ENCODE measurements around the gene SELENOI. TPM values are rescaled to one million over a fixed set of nuclear protein-coding genes. Genes with fewer than 3 reads are reported as not detected.

Gene SELENOI
- total RNA-seq, 1 donor, result 14.6 TPM

- no peak overlapping the region for H3K4me3 ChIP-seq (ENCODE audit: low read depth, low read length)
- no peak for DNase-seq (ENCODE audit: low read depth)
- TF ChIP-seq, protein P1, sequence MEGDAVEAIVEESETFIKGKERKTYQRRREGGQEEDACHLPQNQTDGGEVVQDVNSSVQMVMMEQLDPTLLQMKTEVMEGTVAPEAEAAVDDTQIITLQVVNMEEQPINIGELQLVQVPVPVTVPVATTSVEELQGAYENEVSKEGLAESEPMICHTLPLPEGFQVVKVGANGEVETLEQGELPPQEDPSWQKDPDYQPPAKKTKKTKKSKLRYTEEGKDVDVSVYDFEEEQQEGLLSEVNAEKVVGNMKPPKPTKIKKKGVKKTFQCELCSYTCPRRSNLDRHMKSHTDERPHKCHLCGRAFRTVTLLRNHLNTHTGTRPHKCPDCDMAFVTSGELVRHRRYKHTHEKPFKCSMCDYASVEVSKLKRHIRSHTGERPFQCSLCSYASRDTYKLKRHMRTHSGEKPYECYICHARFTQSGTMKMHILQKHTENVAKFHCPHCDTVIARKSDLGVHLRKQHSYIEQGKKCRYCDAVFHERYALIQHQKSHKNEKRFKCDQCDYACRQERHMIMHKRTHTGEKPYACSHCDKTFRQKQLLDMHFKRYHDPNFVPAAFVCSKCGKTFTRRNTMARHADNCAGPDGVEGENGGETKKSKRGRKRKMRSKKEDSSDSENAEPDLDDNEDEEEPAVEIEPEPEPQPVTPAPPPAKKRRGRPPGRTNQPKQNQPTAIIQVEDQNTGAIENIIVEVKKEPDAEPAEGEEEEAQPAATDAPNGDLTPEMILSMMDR (IDR thresholded peaks at IDR 0.05; ENCODE audit: insufficient read depth, low read length), result no peak
Measured at GRCh38 chr2:26409785-26410184, 63.8 kb downstream of the SELENOI start.

DNA sequence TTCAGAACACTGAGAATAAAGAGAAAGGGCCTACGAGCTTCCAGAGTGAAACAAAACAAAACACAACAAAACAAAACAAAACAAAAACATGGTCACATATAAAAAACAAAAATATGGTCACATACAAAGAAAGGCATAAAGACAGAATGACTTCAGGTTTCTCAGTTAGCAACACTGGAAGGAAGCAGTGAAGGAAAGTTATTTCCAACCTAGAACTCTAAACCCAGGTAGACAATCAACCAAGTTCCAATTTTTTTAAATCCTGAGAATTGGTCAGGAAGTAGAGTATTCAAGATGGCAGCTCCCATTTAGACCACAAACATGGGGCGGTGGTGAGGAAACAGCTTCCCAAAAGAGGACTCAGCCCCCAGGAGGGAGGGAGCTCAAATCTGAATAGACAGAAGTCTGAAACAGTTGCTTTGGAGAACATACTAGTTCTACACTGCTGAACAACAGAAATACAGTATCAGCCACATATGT, 64.9 kb downstream of the SELENOI start:
- TF ChIP-seq, protein P1 (IDR thresholded peaks at IDR 0.05; ENCODE audit: insufficient read depth, low read length), result no peak
- DNase-seq (ENCODE audit: low read depth), result no peak
- no peak overlapping the region for H3K4me3 ChIP-seq (ENCODE audit: low read depth, low read length)

- TF ChIP-seq, protein P1 (IDR thresholded peaks at IDR 0.05; ENCODE audit: insufficient read depth, low read length), result no peak
- H3K4me3 ChIP-seq (ENCODE audit: low read depth, low read length), result no peak overlapping the region
- no peak for DNase-seq (ENCODE audit: low read depth)
Measured at GRCh38 chr2:26411419-26411818, 65.5 kb downstream of the SELENOI start.

DNA sequence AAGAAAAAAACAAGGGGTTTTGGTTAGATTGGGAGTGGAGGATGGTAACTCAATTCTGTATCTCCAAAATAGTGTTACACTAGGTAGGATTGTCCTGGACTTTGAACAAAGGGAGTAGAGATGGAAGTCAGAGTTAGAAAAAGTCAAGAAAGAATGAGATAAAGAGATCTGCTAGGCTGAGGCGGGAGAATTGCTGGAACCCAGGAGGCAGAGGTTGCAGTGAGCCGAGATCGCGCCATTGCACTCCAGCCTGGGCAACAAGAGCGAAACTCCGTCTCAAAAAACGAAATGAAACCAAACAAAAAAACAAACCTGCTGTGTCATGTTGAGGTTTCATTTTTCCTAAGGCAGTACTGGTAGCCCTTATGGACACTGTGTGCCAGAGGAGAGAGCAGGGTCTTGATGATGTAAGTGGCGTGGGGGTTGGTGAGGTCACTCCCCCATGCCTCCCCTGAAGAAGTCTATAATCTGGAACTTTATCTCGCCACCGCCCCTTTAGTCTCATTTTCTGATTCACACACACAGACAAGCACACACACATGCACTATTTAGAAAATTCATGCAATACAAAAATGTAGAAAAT, 66.2 kb downstream of the SELENOI start:
- no peak overlapping the region for H3K4me3 ChIP-seq (ENCODE audit: low read depth, low read length)
- peak; percentile 14 for DNase-seq (ENCODE audit: low read depth)
- TF ChIP-seq, protein P1 (IDR thresholded peaks at IDR 0.05; ENCODE audit: insufficient read depth, low read length), result no peak

DNA sequence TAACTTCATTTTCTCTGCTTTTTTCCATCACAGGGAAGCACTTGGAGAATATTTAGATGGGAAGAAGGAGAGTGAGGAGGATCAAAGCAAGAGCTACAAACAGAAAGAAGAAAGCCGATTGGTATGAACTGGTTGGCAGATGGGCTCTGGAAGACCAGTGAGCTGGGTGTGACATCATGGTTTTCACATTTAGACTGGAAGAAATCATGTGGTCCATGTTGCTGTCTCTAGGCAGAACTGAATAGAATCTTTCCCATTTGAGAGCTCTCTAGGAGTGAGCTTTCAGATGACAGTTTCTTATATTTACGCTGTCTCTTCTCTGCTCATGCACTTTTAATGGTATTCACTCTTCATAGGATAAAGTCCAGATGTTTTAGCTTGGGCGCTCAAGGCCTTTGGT, 68.4 kb downstream of the SELENOI start:
- DNase-seq (ENCODE audit: low read depth), result no peak
- H3K4me3 ChIP-seq (ENCODE audit: low read depth, low read length), result no peak overlapping the region
- TF ChIP-seq, protein P1 (IDR thresholded peaks at IDR 0.05; ENCODE audit: insufficient read depth, low read length), result no peak

DNA sequence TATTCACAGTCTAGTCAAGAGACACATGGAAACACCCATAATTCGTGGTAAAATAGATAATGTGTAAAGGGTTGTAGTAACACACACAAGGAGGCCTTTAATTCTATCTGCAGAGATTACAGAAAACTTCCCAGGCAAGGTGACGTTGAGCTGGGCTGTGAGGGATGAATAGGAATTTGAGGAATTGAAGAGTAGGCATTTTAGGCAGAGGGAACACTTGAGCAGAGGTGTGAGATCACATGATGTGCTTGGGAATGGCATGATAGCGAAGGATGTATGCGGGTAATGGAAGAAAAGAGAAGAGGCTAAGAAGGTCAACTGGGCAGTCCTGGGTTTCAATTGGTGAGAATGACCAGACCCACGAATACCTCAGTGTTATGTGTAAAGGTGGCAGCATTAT, 76.0 kb downstream of the SELENOI start:
- DNase-seq (ENCODE audit: low read depth), result no peak
- TF ChIP-seq, protein P1 (IDR thresholded peaks at IDR 0.05; ENCODE audit: insufficient read depth, low read length), result no peak
- H3K4me3 ChIP-seq (ENCODE audit: low read depth, low read length), result no peak overlapping the region
